HepG2 (cell line): ENCODE results near the gene UBQLN1. TPM values are rescaled to one million over a fixed set of nuclear protein-coding genes. Genes with fewer than 3 reads are reported as not detected.

Experiments used
- ATAC-seq: fragments of 200-7000 bp; cut with Tn5 transposase; 3 replicates; pipeline ENCODE4 v1.9.1; 2020; ENCODE audit warnings: mild to moderate bottlenecking, moderate library complexity
- BruUV-seq: library from RNA; stranded (reverse); fragments of 400-500 nt; replicated peaks from 2 replicates; lab custom pipeline; 2021; lab: Mats Ljungman, UMichigan
- CTCF ChIA-PET: fragments of 300-600 bp; formaldehyde crosslinking; extraction: SDS; loops from one replicate; lab custom pipeline; 2021; ENCODE audit warnings: low total read pairs, inconsistent platforms, low intra/inter-chr PET ratio; lab: Yijun Ruan, JAX
- POLR2A ChIA-PET: fragments of 350-600 bp; sonication (Branson Sonifier 250); formaldehyde crosslinking; loops from one replicate; lab custom pipeline; 2020; ENCODE audit warnings: antibody characterized with exemption, inconsistent platforms; lab: Yijun Ruan, JAX
- DNase-seq: peaks from one replicate; pipeline ENCODE4 v3.0.0-alpha.2; 2015; ENCODE audit warnings: low spot score
- FAIRE-seq: peaks from 3 replicates; lab custom pipeline; 2011; peaks lifted over from hg19 to GRCh38; lab: Jason Lieb, UNC
- H2AFZ ChIP-seq: one replicate; pipeline ENCODE4 v1.6.1; 2011; ENCODE audit warnings: low read length, inconsistent platforms
- H3K27ac ChIP-seq: fragments of 300-600 bp; 3 replicates; pipeline ENCODE4 v1.8.0; 2011; ENCODE audit warnings: mixed run types, mild to moderate bottlenecking, mixed read lengths, low read length, inconsistent platforms; ENCODE audit not compliant: insufficient read depth; ENCODE audit errors: extremely low read length
- H3K27me3 ChIP-seq, 2 experiments: fragments of 200-600 bp in 1 of 2; 2 replicates in 1 of 2; 3 replicates in 1 of 2; pipeline versions ENCODE4 v1.6.0 to v1.8.0; 2011; ENCODE audit warnings: low read length in 2 of 2, mild to moderate bottlenecking in 2 of 2, moderate library complexity in 2 of 2, inconsistent platforms in 1 of 2; ENCODE audit not compliant: insufficient read depth in 2 of 2, control insufficient read depth in 1 of 2
- H3K36me3 ChIP-seq, 2 experiments: fragments of 200-600 bp in 1 of 2; replicated peaks in 1 of 2; 2 replicates in 1 of 2; 3 replicates in 1 of 2; pipeline versions ENCODE4 v1.5.1 to v1.8.0; 2011; ENCODE audit warnings: low read length in 2 of 2, inconsistent platforms in 1 of 2; ENCODE audit not compliant: insufficient read depth in 2 of 2, control insufficient read depth in 1 of 2
- H3K4me1 ChIP-seq: 2 replicates; pipeline ENCODE4 v1.5.1; 2012; ENCODE audit warnings: low read length, inconsistent platforms; ENCODE audit not compliant: insufficient read depth
- H3K4me2 ChIP-seq: 2 replicates; pipeline ENCODE4 v1.6.0; 2011; ENCODE audit warnings: low read depth, low read length, inconsistent platforms
- H3K4me3 ChIP-seq, 3 experiments: fragments of 200-600 bp in 1 of 3; sonication (generic), shearing (Covaris generic) in 1 of 3; replicated peaks in 1 of 3; 2 replicates each; pipeline ENCODE4 v1.5.1; 2011 to 2016; ENCODE audit warnings: low read length in 3 of 3, inconsistent platforms in 2 of 3, low read depth in 2 of 3, mild to moderate bottlenecking in 2 of 3, control low read depth in 1 of 3, mixed read lengths in 1 of 3; ENCODE audit not compliant: insufficient read depth in 1 of 3
- H3K79me2 ChIP-seq: one replicate; pipeline ENCODE4 v1.6.1; 2011; ENCODE audit warnings: low read length, inconsistent platforms; ENCODE audit not compliant: insufficient read depth
- H3K9ac ChIP-seq: 2 replicates; pipeline ENCODE4 v1.6.0; 2011; ENCODE audit warnings: mild to moderate bottlenecking, low read depth, low read length, inconsistent platforms; ENCODE audit not compliant: insufficient read depth
- H3K9me3 ChIP-seq: 2 replicates; pipeline ENCODE4 v1.5.1; 2012; ENCODE audit warnings: mild to moderate bottlenecking, low read length
- H4K20me1 ChIP-seq: 2 replicates; pipeline ENCODE4 v1.6.0; 2011; ENCODE audit warnings: inconsistent platforms, mild to moderate bottlenecking, low read length, moderate library complexity; ENCODE audit not compliant: insufficient read depth
- DZIP1 ChIP-seq: sonication (generic); formaldehyde crosslinking; IDR thresholded peaks from 2 replicates; pipeline ENCODE4 v1.5.0; 2020; ENCODE audit warnings: mild to moderate bottlenecking, missing genetic modification reagents
- ERF ChIP-seq: IDR thresholded peaks from 2 replicates; pipeline ENCODE4 v1.6.1; 2018; ENCODE audit warnings: missing biosample characterization, missing genetic modification reagents
- HMG20B ChIP-seq: conservative IDR thresholded peaks from 2 replicates; pipeline ENCODE4 v1.6.1; 2016; ENCODE audit warnings: missing genetic modification reagents, missing compliant biosample characterization
- MATR3 ChIP-seq: sonication (generic); formaldehyde crosslinking; IDR thresholded peaks from 2 replicates; pipeline ENCODE4 v1.4.0; 2020; ENCODE audit warnings: missing genetic modification reagents
- MXD4 ChIP-seq: IDR thresholded peaks from 2 replicates; pipeline ENCODE4 v1.6.1; 2016; ENCODE audit warnings: mild to moderate bottlenecking, missing biosample characterization, missing genetic modification reagents
- NCOA2 ChIP-seq: sonication (generic); formaldehyde crosslinking; IDR thresholded peaks from 2 replicates; pipeline ENCODE4 v1.8.0; 2022; ENCODE audit warnings: inconsistent platforms
- PAWR ChIP-seq: sonication (generic); formaldehyde crosslinking; IDR thresholded peaks from 2 replicates; pipeline ENCODE4 v1.4.0; 2020; ENCODE audit warnings: missing genetic modification reagents, mild to moderate bottlenecking, borderline replicate concordance
- THAP8 ChIP-seq: sonication (generic); formaldehyde crosslinking; IDR thresholded peaks from 2 replicates; pipeline ENCODE4 v1.5.1; 2020; ENCODE audit warnings: missing genetic modification reagents, mild to moderate bottlenecking, borderline replicate concordance
- U2AF1 ChIP-seq: fragments of 200-400 bp; formaldehyde crosslinking; optimal IDR thresholded peaks from 2 replicates; pipeline ENCODE3; 2017; ENCODE audit warnings: mild to moderate bottlenecking, low read depth, low read length
- ZNF234 ChIP-seq: sonication (generic); formaldehyde crosslinking; conservative IDR thresholded peaks from 2 replicates; pipeline ENCODE4 v1.5.1; 2020; ENCODE audit warnings: mild to moderate bottlenecking, missing genetic modification reagents
- WGBS: methylation state at CpG from one replicate; pipeline ENCODE4 v1.1.6; 2017; ENCODE audit warnings: low lambda C conversion rate; 5-methylcytosine and 5-hydroxymethylcytosine counted together
- in situ Hi-C: cut with HindIII; loops from 2 replicates; pipeline ENCODE4 v1.10.0; 2017; ENCODE audit warnings: low pct_unique_long_range_greater_than_20kb; ENCODE audit not compliant: extremely low pct_ligation_motif_present
- intact Hi-C: fragments of 100-400 bp; cut with micrococcal nuclease; formaldehyde crosslinking; loops from one replicate; pipeline ENCODE4 v1.10.0; 2022; ENCODE audit not compliant: unreplicated experiment
- polyA plus RNA-seq, 8 experiments: library from polyadenylated mRNA; depleted of rRNA in 3 of 8; stranded (reverse) in 7 of 8; unstranded in 1 of 8; fragments of >200 nt; fragmentation: Illumina TruSeq in 4 of 8; extraction: Trizol in 4 of 8; gene quantifications; 2 replicates each; pipeline versions ENCODE4 v1.2.1 to v1.2.3, GENCODE V29; 2011 to 2016; ENCODE audit warnings: low read depth in 4 of 8, missing spikeins in 1 of 8, mixed read lengths in 1 of 8; ENCODE audit not compliant: insufficient read depth in 1 of 8
- total RNA-seq, 5 experiments: library from RNA; depleted of rRNA; stranded (reverse); fragments of >200 nt; fragmentation: Illumina TruSeq; extraction: Trizol; gene quantifications; 2 replicates each; pipeline ENCODE4 v1.2.3, GENCODE V29; 2016; ENCODE audit warnings: low read depth in 1 of 5
- TF ChIP-seq, protein P1 (sequence below): sonication (generic); formaldehyde crosslinking; IDR thresholded peaks from 2 replicates; pipeline ENCODE4 v1.4.0; 2020; ENCODE audit warnings: missing genetic modification reagents, mild to moderate bottlenecking, borderline replicate concordance
- TF ChIP-seq, protein P2 (sequence below): sonication (generic); formaldehyde crosslinking; IDR thresholded peaks from 2 replicates; pipeline ENCODE4 v1.5.1; 2020; ENCODE audit warnings: mild to moderate bottlenecking, missing genetic modification reagents, moderate library complexity
- TF ChIP-seq, protein P3 (sequence below): sonication (generic); formaldehyde crosslinking; IDR thresholded peaks from 2 replicates; pipeline ENCODE4 v1.4.0; 2020; ENCODE audit warnings: mild to moderate bottlenecking, missing genetic modification reagents

The UBQLN1 gene
- total and polyA plus RNA-seq, 2 of the 13 experiments (the other 11 are each of a cell fraction or from before 2014, with no cell fraction given), result 78.1 to 83.8 TPM

- no peak for ATAC-seq
- Histone ChIP-seq H4K20me1 (no peaks in the 10 kb centered on the region), H3K4me1 (no peaks in the 10 kb centered on the region), H3K27ac (no peak overlapping the region), H3K4me2 (no peak overlapping the region), H3K9me3 (no peaks in the 10 kb centered on the region), H3K9ac (no peak overlapping the region), H3K4me3 (no peak overlapping the region), H3K36me3 (peaks cover 7 to 35% of the 10 kb centered on the region in 2 experiments; a peak in 4 of 5 replicates), H3K79me2 (no peaks in the 10 kb centered on the region), H2AFZ (no peak overlapping the region), H3K27me3 (no peaks in the 10 kb centered on the region)
- 92% methylated on average over 2 of the region's 2 CpGs for WGBS
- POLR2A ChIA-PET, result no interaction called here
- intact Hi-C loops (no loop called here), in situ Hi-C loops (loop anchor here (5.0 kb wide), 1 partner anchor 34 kb away; no protein-coding TSS in a partner anchor)
- CTCF ChIA-PET, result no interaction called here
- DNase-seq, result no peak
- FAIRE-seq, result no peak
- no TSS peak for BruUV-seq
- no peak for TF ChIP-seq ZNF234
- no peak for TF ChIP-seq NCOA2 (CRISPR knock-in tag)
- TF ChIP-seq ERF (CRISPR knock-in tag), result no peak
- TF ChIP-seq U2AF1, result no peak
- TF ChIP-seq, protein P1, sequence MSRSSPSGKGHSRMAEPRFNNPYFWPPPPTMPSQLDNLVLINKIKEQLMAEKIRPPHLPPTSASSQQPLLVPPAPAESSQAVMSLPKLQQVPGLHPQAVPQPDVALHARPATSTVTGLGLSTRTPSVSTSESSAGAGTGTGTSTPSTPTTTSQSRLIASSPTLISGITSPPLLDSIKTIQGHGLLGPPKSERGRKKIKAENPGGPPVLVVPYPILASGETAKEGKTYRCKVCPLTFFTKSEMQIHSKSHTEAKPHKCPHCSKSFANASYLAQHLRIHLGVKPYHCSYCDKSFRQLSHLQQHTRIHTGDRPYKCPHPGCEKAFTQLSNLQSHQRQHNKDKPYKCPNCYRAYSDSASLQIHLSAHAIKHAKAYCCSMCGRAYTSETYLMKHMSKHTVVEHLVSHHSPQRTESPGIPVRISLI (CRISPR knock-in tag), result no peak
- no peak for TF ChIP-seq MXD4
- no peak for TF ChIP-seq MATR3 (CRISPR knock-in tag)
- TF ChIP-seq, protein P2, sequence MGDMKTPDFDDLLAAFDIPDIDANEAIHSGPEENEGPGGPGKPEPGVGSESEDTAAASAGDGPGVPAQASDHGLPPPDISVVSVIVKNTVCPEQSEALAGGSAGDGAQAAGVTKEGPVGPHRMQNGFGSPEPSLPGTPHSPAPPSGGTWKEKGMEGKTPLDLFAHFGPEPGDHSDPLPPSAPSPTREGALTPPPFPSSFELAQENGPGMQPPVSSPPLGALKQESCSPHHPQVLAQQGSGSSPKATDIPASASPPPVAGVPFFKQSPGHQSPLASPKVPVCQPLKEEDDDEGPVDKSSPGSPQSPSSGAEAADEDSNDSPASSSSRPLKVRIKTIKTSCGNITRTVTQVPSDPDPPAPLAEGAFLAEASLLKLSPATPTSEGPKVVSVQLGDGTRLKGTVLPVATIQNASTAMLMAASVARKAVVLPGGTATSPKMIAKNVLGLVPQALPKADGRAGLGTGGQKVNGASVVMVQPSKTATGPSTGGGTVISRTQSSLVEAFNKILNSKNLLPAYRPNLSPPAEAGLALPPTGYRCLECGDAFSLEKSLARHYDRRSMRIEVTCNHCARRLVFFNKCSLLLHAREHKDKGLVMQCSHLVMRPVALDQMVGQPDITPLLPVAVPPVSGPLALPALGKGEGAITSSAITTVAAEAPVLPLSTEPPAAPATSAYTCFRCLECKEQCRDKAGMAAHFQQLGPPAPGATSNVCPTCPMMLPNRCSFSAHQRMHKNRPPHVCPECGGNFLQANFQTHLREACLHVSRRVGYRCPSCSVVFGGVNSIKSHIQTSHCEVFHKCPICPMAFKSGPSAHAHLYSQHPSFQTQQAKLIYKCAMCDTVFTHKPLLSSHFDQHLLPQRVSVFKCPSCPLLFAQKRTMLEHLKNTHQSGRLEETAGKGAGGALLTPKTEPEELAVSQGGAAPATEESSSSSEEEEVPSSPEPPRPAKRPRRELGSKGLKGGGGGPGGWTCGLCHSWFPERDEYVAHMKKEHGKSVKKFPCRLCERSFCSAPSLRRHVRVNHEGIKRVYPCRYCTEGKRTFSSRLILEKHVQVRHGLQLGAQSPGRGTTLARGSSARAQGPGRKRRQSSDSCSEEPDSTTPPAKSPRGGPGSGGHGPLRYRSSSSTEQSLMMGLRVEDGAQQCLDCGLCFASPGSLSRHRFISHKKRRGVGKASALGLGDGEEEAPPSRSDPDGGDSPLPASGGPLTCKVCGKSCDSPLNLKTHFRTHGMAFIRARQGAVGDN (CRISPR knock-in tag), result no peak
- no peak for TF ChIP-seq PAWR (CRISPR knock-in tag)
- no peak for TF ChIP-seq THAP8 (CRISPR knock-in tag)
- no peak for TF ChIP-seq DZIP1 (CRISPR knock-in tag)
- TF ChIP-seq HMG20B (CRISPR knock-in tag), result no peak
- TF ChIP-seq, protein P3, sequence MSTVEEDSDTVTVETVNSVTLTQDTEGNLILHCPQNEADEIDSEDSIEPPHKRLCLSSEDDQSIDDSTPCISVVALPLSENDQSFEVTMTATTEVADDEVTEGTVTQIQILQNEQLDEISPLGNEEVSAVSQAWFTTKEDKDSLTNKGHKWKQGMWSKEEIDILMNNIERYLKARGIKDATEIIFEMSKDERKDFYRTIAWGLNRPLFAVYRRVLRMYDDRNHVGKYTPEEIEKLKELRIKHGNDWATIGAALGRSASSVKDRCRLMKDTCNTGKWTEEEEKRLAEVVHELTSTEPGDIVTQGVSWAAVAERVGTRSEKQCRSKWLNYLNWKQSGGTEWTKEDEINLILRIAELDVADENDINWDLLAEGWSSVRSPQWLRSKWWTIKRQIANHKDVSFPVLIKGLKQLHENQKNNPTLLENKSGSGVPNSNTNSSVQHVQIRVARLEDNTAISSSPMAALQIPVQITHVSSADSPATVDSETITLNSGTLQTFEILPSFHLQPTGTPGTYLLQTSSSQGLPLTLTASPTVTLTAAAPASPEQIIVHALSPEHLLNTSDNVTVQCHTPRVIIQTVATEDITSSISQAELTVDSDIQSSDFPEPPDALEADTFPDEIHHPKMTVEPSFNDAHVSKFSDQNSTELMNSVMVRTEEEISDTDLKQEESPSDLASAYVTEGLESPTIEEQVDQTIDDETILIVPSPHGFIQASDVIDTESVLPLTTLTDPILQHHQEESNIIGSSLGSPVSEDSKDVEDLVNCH (CRISPR knock-in tag), result no peak
These were observed 56.2 kb downstream of the UBQLN1 start for GRCh38 chr9:83651558-83651957.
